ENCODE data around the gene GNA12. TPM values are rescaled to one million over a fixed set of nuclear protein-coding genes. Genes with fewer than 3 reads are reported as not detected.

Gene GNA12
- total RNA-seq, 4 donors from 2014 or later, result 17.9 to 33.3 (median 21.7) TPM

DNA sequence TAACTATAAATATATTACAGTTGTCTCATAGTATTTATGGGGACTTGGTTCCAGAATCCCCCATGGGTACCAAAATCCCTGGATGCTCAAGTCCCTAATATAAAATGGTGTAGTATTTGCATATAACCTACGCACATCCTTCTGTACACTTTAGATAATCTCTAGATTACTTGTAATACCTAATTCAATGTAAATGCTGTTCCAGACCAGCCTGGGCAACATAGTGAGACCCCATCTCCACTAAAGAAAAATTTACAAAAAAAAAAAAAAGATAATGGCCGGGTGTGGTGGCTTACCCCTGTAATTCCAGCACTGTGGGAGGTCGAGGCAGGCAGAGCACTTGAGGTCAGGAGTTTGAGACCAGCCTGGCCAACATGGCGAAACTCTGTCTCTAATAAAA, 17.4 kb upstream of the GNA12 start:
- 92 to 94% methylated on average over 4 of the region's 4 CpGs for WGBS, 2 donors
- intact Hi-C loops (cut with DNase I), result loop anchor here (10.0 kb wide), 1 partner anchor 293 kb away; no protein-coding TSS in a partner anchor
- no peaks in the 10 kb centered on the region for H3K36me3 ChIP-seq
- H3K27me3 ChIP-seq, result no peaks in the 10 kb centered on the region
- no peaks in the 10 kb centered on the region for H3K9me3 ChIP-seq
- peaks cover 0 to 20% of the 10 kb centered on the region in 2 donors for H3K4me1 ChIP-seq
- TF ChIP-seq, protein P1, sequence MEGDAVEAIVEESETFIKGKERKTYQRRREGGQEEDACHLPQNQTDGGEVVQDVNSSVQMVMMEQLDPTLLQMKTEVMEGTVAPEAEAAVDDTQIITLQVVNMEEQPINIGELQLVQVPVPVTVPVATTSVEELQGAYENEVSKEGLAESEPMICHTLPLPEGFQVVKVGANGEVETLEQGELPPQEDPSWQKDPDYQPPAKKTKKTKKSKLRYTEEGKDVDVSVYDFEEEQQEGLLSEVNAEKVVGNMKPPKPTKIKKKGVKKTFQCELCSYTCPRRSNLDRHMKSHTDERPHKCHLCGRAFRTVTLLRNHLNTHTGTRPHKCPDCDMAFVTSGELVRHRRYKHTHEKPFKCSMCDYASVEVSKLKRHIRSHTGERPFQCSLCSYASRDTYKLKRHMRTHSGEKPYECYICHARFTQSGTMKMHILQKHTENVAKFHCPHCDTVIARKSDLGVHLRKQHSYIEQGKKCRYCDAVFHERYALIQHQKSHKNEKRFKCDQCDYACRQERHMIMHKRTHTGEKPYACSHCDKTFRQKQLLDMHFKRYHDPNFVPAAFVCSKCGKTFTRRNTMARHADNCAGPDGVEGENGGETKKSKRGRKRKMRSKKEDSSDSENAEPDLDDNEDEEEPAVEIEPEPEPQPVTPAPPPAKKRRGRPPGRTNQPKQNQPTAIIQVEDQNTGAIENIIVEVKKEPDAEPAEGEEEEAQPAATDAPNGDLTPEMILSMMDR (IDR thresholded peaks at IDR 0.05), result no peak
- TF ChIP-seq POLR2A (IDR thresholded peaks at IDR 0.05), result no peak
- no peak for DNase-seq
- H3K27ac ChIP-seq, result no peak overlapping the region
- no peak overlapping the region for H3K4me3 ChIP-seq (replicated peaks in 1 of 3)

DNA sequence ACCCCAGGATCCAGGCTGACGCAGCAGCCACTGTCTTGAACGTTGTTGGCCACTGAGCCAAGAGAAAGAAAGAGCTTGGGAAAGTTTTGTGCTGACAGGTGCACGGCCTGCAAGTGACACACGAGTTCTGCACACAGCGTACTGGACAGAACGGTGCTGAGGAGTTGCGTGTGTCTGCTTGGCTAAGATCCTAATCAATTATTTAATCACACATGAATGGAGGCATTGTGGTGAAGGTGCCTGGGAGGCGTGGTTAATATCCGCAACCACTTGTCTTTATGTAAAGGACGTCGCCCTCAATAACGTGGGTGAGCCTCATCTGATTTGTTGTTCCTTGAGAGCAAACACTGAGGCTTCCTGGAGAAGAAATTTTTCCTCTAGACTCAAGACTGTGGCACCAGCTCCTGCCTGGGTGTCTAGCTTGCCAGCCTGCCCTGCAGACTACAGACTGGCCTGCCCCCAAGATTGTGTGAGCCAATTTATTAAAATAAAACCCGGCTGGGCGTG, 16.6 kb upstream of the GNA12 start:
- Histone ChIP-seq H3K9me3 (no peaks in the 10 kb centered on the region), H3K36me3 (no peaks in the 10 kb centered on the region), H3K4me3 (replicated peaks in 1 of 3) (no peak overlapping the region), H3K27me3 (no peaks in the 10 kb centered on the region), H3K27ac (no peak overlapping the region), H3K4me1 (peaks cover 0 to 20% of the 10 kb centered on the region in 2 donors)
- intact Hi-C loops (cut with DNase I), result loop anchor here (10.0 kb wide), 1 partner anchor 294 kb away; no protein-coding TSS in a partner anchor
- TF ChIP-seq, protein P1 (IDR thresholded peaks at IDR 0.05), result no peak
- no peak for TF ChIP-seq POLR2A (IDR thresholded peaks at IDR 0.05)
- 79 to 86% methylated on average over 14 of the region's 14 CpGs for WGBS, 2 donors
- DNase-seq, result no peak

DNA sequence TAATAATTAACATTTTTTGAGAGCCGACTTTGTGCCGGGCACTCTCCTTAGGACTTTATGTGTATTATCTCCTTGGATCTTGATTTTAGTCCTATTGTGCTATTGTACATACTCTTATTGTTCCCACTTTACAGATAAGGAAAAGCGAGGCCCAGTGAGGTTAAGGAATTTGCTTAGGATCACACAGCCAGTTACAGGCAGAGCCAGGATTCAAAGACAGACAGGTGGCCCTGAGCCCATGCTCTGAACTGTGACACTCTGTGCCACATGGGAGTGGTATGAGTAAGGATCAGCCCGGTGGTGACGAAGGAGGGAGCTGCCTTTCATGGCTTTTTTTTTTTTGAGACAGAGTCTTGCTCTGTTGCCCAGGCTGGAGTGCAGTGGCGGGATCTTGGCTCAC, 15.8 kb upstream of the GNA12 start:
- no peak for DNase-seq
- Histone ChIP-seq H3K36me3 (no peaks in the 10 kb centered on the region), H3K27ac (no peak overlapping the region), H3K4me1 (peaks cover 0 to 20% of the 10 kb centered on the region in 2 donors), H3K4me3 (replicated peaks in 1 of 3) (no peak overlapping the region), H3K9me3 (no peaks in the 10 kb centered on the region), H3K27me3 (no peaks in the 10 kb centered on the region)
- TF ChIP-seq POLR2A (IDR thresholded peaks at IDR 0.05), result no peak
- TF ChIP-seq, protein P1 (IDR thresholded peaks at IDR 0.05), result no peak
- intact Hi-C loops (cut with DNase I), result loop anchor here (10.0 kb wide), 1 partner anchor 295 kb away; no protein-coding TSS in a partner anchor
- WGBS, 2 donors, result 95 to 96% methylated on average over 6 of the region's 6 CpGs

DNA sequence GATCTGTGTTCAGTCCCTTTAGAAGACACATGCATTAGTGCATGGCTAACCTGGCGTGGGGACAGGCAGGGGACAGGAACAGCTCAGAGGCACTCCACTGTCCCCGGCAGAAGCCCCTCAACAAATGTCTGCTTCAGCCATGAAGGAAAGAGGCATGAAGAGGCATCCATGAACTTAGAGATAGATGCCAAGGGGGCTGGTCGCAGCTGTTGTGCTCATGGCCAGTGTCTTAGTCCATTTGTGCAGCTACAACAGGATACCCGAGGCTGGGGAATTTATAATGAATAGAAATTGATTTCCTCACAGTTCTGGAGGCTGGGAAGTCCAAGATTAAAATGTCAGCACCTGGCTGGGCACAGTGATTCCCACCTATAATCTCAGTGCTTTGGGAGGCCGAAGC, 14.5 kb upstream of the GNA12 start:
- no peak overlapping the region for H3K4me3 ChIP-seq (replicated peaks in 1 of 3)
- H3K27me3 ChIP-seq, result no peaks in the 10 kb centered on the region
- H3K36me3 ChIP-seq, result no peaks in the 10 kb centered on the region
- intact Hi-C loops (cut with DNase I), result no loop called here
- TF ChIP-seq POLR2A (IDR thresholded peaks at IDR 0.05), result no peak
- TF ChIP-seq, protein P1 (IDR thresholded peaks at IDR 0.05), result no peak
- DNase-seq, result no peak
- peaks cover 0 to 14% of the 10 kb centered on the region in 2 donors for H3K4me1 ChIP-seq
- no peaks in the 10 kb centered on the region for H3K9me3 ChIP-seq
- no peak overlapping the region for H3K27ac ChIP-seq
- WGBS, 2 donors, result 93 to 94% methylated on average over 5 of the region's 5 CpGs

DNA sequence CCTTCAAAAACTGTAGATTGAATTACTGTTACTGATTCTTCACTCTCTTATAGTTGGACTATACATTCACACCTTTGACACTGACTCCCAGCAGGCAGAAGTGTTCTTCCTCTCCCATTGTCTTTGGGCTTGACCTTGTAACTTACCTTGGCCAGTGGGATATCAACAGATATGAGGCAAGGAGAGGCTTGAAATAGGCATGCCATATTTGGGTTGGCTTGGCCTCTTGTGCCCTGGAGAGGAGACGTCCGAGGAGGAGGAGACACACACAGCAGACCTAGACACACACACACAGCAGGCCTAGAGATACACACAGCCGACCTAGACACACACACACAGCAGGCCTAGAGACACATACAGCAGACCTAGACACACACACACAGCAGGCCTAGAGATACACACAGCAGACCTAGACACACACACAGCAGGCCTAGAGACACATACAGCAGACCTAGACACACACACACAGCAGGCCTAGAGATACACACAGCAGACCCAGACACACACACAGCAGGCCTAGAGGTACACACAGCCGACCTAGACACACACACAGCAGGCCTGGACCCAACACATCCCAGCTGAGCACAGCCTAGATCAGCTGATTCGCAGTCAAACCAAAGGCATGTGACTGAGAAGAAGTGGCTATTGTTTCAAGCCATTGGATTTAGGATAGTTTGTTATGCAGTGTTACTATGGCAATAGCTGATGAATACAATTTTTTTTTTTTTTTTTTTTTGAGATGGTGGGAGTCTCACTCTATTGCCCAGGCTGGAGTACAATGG, 12.5 kb upstream of the GNA12 start:
- no peak overlapping the region for H3K4me3 ChIP-seq (replicated peaks in 1 of 3)
- 78 to 87% methylated on average over 5 of the region's 5 CpGs for WGBS, 2 donors
- H3K27me3 ChIP-seq, result no peaks in the 10 kb centered on the region
- intact Hi-C loops (cut with DNase I), result no loop called here
- no peaks in the 10 kb centered on the region for H3K9me3 ChIP-seq
- no peaks in the 10 kb centered on the region for H3K36me3 ChIP-seq
- H3K4me1 ChIP-seq, result peaks cover 0 to 11% of the 10 kb centered on the region in 2 donors
- H3K27ac ChIP-seq, result no peak overlapping the region
- no peak for TF ChIP-seq POLR2A (IDR thresholded peaks at IDR 0.05)
- TF ChIP-seq, protein P1 (IDR thresholded peaks at IDR 0.05), result no peak
- no peak for DNase-seq

Data from thyroid gland (tissue), 4 donors.